Mucosa of descending colon (tissue), 3 donors: Measurements from ENCODE around the gene FRMD4A. TPM values are rescaled to one million over a fixed set of nuclear protein-coding genes. Genes with fewer than 3 reads are reported as not detected.

ENCODE experiments used
- ATAC-seq: fragments of 200-7000 bp; cut with Tn5 transposase; one replicate; pipeline ENCODE4 v1.9.1; 2020; ENCODE audit warnings: mild to moderate bottlenecking, moderate library complexity
- DNase-seq, 3 donors: peaks; one replicate each; pipeline ENCODE4 v3.0.0-alpha.2; 2020
- H3K36me3 ChIP-seq: fragments of 200-600 bp; one replicate; pipeline ENCODE4 v1.8.0; 2021; ENCODE audit warnings: low read depth, mild to moderate bottlenecking
- H3K4me1 ChIP-seq: fragments of 200-600 bp; one replicate; pipeline ENCODE4 v1.8.0; 2021; ENCODE audit warnings: low read depth, mild to moderate bottlenecking
- H3K4me3 ChIP-seq: fragments of 200-600 bp; one replicate; pipeline ENCODE4 v1.8.0; 2021; ENCODE audit warnings: mild to moderate bottlenecking
- H3K9me3 ChIP-seq: fragments of 200-600 bp; one replicate; pipeline ENCODE4 v1.8.0; 2021; ENCODE audit warnings: mild to moderate bottlenecking
- intact Hi-C, 2 donors: fragments of 100-400 bp; cut with DNase I in 1 of 2; cut with micrococcal nuclease in 1 of 2; formaldehyde crosslinking; loops; one replicate each; pipeline versions ENCODE4 v1.11.0 to v1.11.1; 2022; cut with DNase I, micrococcal nuclease
- total RNA-seq, 3 donors: library from RNA; stranded (reverse); fragmentation: NEBNext Ultra II Directional in 2 of 3; extraction: Animal tissue kit (Norgen Biotek cat#: 25700) in 2 of 3; gene quantifications; one replicate each; pipeline versions ENCODE4 v1.2.1 to v1.2.4, GENCODE V29; 2021 to 2023
- TF ChIP-seq, protein P1 (sequence below): fragments of 200-600 bp; IDR thresholded peaks from one replicate; pipeline ENCODE4 v1.8.0; 2022; ENCODE audit warnings: antibody characterized with exemption, mild to moderate bottlenecking
- donor health status: DM: no; HTN: no; CAD: no; lungs with moderate emphysema.
- donor health status: DM: no; HTN: no; CAD: no.
- donor health status: DM: no; HTN: yes; CAD: no.

Gene FRMD4A
- total RNA-seq, 3 donors from 2014 or later = 9.8 to 40.6 (median 17.2) TPM

DNA sequence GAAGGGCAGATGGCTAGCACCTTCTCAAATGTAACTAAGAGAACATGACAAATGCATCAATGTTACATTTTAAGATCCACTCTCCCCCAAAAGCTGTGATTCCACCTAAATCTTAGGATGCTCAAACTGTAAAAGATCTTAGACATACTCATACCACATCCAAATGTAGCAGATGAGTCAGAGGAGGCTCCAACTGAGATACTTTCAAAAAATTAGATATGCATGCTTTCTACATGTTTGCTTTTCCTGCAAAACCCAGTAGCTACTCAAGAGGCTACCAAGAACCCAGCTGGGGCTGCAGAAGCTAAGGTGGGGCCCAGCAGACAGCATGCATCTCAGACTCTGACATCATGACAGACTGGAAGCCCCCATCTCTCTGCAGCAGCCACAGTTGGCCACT lies 31.4 kb upstream of the FRMD4A start:
- ATAC-seq = no peak
- Histone ChIP-seq H3K4me1 (no peaks in the 10 kb centered on the region), H3K4me3 (no peak overlapping the region), H3K36me3 (no peaks in the 10 kb centered on the region), H3K9me3 (no peaks in the 10 kb centered on the region)
- intact Hi-C loops = no loop called here
- DNase-seq = no peak
- TF ChIP-seq, protein P1, sequence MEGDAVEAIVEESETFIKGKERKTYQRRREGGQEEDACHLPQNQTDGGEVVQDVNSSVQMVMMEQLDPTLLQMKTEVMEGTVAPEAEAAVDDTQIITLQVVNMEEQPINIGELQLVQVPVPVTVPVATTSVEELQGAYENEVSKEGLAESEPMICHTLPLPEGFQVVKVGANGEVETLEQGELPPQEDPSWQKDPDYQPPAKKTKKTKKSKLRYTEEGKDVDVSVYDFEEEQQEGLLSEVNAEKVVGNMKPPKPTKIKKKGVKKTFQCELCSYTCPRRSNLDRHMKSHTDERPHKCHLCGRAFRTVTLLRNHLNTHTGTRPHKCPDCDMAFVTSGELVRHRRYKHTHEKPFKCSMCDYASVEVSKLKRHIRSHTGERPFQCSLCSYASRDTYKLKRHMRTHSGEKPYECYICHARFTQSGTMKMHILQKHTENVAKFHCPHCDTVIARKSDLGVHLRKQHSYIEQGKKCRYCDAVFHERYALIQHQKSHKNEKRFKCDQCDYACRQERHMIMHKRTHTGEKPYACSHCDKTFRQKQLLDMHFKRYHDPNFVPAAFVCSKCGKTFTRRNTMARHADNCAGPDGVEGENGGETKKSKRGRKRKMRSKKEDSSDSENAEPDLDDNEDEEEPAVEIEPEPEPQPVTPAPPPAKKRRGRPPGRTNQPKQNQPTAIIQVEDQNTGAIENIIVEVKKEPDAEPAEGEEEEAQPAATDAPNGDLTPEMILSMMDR = no peak

DNA sequence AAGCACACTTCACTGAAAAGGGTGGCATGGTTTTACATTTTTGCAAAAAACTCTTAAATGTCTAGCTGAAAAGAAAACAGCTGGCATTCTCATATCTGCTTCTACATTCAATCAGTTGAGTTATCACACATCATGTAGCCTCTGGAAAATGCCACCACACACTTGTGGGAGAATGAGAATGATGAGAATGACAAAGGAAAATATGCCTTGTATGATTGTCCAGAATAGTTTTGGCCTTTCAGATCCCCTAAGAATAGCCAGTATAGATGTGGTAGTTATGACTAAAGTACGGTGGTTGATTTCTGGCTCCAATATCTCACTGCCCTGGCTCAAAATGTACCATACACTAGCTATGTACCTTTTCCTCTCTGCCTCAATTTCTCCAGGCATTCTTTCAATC lies 30.2 kb upstream of the FRMD4A start:
- TF ChIP-seq, protein P1 = no peak
- no peak overlapping the region for H3K4me3 ChIP-seq
- intact Hi-C loops = no loop called here
- ATAC-seq (no peak), DNase-seq (no peak)
- no peaks in the 10 kb centered on the region for H3K4me1 ChIP-seq
- H3K36me3 ChIP-seq = no peaks in the 10 kb centered on the region
- H3K9me3 ChIP-seq = no peaks in the 10 kb centered on the region

DNA sequence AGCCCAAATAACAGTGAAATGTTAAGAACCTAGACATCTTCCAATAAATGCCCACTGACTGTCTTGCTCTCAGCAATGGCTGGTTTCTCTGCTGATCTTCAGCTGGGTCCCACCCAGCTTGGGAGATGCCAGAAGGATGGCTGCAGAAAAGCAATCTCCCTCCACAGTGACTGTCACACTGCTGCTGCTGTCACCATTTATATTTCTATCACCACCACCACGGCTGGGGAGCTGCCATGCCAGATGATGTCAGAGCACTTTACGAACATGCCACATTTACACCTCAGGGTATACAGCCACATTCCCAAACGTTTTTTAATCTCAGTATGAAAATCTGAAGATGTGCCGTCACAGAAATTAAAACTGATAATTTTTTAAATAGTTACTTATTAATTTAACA lies 29.8 kb upstream of the FRMD4A start:
- Histone ChIP-seq H3K4me3 (no peak overlapping the region), H3K4me1 (no peaks in the 10 kb centered on the region), H3K36me3 (no peaks in the 10 kb centered on the region), H3K9me3 (no peaks in the 10 kb centered on the region)
- TF ChIP-seq, protein P1 = no peak
- intact Hi-C loops = no loop called here
- no peak for ATAC-seq
- DNase-seq = no peak

DNA sequence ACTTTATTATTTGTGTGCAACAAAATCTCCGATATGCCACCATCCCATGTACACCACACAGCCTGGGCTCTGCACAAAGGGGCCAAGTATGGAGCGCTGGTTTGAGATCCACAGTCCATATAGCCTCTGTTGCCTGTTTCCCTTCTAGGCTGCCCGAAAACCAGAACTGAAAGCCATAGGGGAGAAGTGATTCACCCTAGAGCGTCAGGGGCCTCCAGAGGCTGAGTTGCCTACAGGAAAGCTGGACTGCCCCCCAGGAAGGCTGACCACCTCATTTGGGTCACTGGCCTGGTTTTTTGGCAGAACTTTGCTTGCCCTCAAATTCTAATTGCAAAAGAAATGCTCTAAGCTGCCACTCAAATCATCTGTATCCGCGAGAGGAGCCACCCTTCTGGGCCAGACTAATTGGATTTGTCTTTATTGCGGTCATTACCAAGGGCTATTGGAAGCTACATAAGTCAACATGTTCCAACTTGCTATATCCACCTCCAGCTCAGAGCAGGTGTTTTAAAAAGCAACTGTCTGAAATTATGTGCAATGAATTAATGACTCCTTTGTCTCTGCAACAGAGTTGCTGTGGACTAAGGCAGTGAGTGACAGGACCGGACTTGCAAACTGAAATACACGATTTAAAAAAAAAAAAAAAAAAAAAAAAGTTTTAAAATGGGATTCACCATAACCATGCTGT lies 28.3 kb upstream of the FRMD4A start:
- H3K4me3 ChIP-seq = no peak overlapping the region
- peak; percentile 64 for ATAC-seq
- DNase-seq = peak in 1 of 3 donors; percentile 9
- intact Hi-C loops = no loop called here
- no peaks in the 10 kb centered on the region for H3K36me3 ChIP-seq
- no peaks in the 10 kb centered on the region for H3K9me3 ChIP-seq
- TF ChIP-seq, protein P1 = no peak
- no peaks in the 10 kb centered on the region for H3K4me1 ChIP-seq

DNA sequence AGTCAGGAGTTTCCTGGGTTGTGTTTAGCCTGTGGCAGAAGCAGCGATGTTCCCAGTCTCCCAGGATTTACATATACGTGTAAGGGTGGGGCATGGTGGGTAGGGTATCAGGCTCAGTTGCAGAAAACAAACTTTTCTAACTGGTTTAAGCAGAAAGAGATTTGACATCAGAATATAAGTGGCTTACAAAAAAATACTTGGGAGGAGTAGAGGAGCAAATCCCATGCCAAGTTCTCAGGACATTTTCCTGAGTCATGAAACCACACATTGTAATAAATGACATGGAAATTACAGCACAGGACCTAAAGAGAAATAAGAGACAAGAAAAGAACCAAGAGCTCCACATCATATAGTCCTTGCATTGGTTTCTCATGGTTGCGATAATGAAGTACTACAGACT lies 26.2 kb upstream of the FRMD4A start:
- no peak overlapping the region for H3K4me3 ChIP-seq
- DNase-seq (no peak), ATAC-seq (no peak)
- no peaks in the 10 kb centered on the region for H3K9me3 ChIP-seq
- TF ChIP-seq, protein P1 = no peak
- intact Hi-C loops = no loop called here
- no peaks in the 10 kb centered on the region for H3K36me3 ChIP-seq
- no peaks in the 10 kb centered on the region for H3K4me1 ChIP-seq

DNA sequence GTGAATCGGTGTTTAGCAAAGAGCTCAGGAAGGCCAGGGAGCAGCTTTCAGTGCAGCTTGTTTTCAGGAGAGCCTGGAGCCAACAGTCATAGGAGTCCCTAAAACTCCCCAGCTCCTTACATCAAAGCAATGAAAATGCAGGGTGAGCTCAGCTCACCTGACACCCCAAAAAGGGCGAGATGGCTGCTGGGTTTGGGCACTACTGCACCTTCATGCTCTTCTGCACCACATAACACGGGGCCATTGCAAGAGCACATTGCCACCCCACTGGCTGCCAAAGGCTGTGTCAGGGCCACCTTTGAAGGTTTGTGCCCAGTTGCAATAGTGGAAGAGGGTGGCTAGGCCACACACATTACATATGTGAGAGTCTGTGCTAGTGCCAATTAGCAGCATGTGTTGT lies 25.0 kb upstream of the FRMD4A start:
- no peaks in the 10 kb centered on the region for H3K4me1 ChIP-seq
- H3K4me3 ChIP-seq = no peak overlapping the region
- H3K36me3 ChIP-seq = no peaks in the 10 kb centered on the region
- no peak for ATAC-seq
- intact Hi-C loops = no loop called here
- TF ChIP-seq, protein P1 = no peak
- no peak for DNase-seq
- no peaks in the 10 kb centered on the region for H3K9me3 ChIP-seq
